ENCODE measurements around the gene MYL12A. TPM values are rescaled to one million over a fixed set of nuclear protein-coding genes. Genes with fewer than 3 reads are reported as not detected.
A peak's percentile ranks its signal among the peaks of the same experiment; 100 is the strongest.

MYL12A gene
- total and polyA plus RNA-seq, 2 of the 13 experiments (the other 11 are each of a cell fraction or from before 2014, with no cell fraction given) = 261 to 277 TPM

DNA sequence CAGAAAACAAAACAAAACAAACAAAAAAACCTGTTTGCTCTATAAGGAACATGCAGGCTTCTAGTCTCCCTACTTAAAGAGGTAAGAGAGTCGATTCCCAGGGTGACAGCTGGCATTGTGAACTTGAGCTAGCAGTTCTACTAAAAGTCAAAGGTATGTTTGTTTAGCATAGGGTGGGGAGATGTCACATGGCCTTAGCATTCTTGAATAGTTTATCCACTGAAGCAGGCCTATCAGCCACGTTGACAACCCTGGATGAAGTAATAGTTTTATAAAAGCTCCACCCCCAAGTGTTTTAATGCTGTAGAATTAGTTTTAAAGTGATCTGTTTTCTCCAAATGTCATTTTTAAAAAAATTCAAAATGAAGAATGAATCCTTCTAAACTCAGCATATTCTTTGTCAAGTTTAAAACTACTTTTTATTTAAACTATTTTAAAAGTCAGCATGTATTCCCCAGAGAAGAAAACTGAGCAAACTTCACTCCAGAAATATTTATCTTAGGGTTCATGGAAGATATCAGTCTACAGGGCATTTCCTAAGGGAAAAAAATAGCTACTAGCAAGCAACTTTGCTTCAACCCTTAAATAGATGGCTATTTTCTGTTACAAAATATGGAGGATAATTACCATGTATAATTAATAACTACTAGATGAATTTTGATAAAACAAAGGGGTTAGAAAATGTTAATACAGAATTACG lies 29.5 kb upstream of the MYL12A start (continued):
- TF ChIP-seq PITX1 (CRISPR knock-in tag; IDR thresholded peaks at IDR 0.05) (no peak), ZNF83 (CRISPR knock-in tag; IDR thresholded peaks at IDR 0.05; ENCODE audit: borderline replicate concordance) (no peak), ZNF260 (CRISPR knock-in tag; IDR thresholded peaks at IDR 0.05; ENCODE audit: borderline replicate concordance, low read depth) (no peak), ZNF33A (CRISPR knock-in tag; IDR thresholded peaks at IDR 0.05; ENCODE audit: borderline replicate concordance) (no peak), TMF1 (CRISPR knock-in tag; IDR thresholded peaks at IDR 0.05; ENCODE audit: low read depth) (no peak), SMYD3 (CRISPR knock-in tag; IDR thresholded peaks at IDR 0.05) (no peak), ZNF547 (CRISPR knock-in tag; IDR thresholded peaks at IDR 0.05) (no peak), ZNF790 (CRISPR knock-in tag; IDR thresholded peaks at IDR 0.05; ENCODE audit: borderline replicate concordance) (no peak), ZNF230 (CRISPR knock-in tag; IDR thresholded peaks at IDR 0.05) (no peak), HIVEP1 (CRISPR knock-in tag; IDR thresholded peaks at IDR 0.05) (no peak), ZNF766 (CRISPR knock-in tag; IDR thresholded peaks at IDR 0.05; ENCODE audit: borderline replicate concordance) (no peak), NR1H2 (CRISPR knock-in tag; IDR thresholded peaks at IDR 0.05; ENCODE audit: borderline replicate concordance, low read depth) (no peak), TRIM24 (CRISPR knock-in tag; IDR thresholded peaks at IDR 0.05) (no peak), RNF2 (conservative IDR thresholded peaks at IDR 0.05; ENCODE audit: low read depth) (no peak), ZNF333 (CRISPR knock-in tag; IDR thresholded peaks at IDR 0.05; ENCODE audit: borderline replicate concordance) (no peak), ZNF552 (CRISPR knock-in tag; IDR thresholded peaks at IDR 0.05; ENCODE audit: borderline replicate concordance) (no peak)
- TF ChIP-seq, protein P1, sequence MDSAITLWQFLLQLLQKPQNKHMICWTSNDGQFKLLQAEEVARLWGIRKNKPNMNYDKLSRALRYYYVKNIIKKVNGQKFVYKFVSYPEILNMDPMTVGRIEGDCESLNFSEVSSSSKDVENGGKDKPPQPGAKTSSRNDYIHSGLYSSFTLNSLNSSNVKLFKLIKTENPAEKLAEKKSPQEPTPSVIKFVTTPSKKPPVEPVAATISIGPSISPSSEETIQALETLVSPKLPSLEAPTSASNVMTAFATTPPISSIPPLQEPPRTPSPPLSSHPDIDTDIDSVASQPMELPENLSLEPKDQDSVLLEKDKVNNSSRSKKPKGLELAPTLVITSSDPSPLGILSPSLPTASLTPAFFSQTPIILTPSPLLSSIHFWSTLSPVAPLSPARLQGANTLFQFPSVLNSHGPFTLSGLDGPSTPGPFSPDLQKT (CRISPR knock-in tag; IDR thresholded peaks at IDR 0.05; ENCODE audit: borderline replicate concordance) = no peak
- TF ChIP-seq, protein P2, sequence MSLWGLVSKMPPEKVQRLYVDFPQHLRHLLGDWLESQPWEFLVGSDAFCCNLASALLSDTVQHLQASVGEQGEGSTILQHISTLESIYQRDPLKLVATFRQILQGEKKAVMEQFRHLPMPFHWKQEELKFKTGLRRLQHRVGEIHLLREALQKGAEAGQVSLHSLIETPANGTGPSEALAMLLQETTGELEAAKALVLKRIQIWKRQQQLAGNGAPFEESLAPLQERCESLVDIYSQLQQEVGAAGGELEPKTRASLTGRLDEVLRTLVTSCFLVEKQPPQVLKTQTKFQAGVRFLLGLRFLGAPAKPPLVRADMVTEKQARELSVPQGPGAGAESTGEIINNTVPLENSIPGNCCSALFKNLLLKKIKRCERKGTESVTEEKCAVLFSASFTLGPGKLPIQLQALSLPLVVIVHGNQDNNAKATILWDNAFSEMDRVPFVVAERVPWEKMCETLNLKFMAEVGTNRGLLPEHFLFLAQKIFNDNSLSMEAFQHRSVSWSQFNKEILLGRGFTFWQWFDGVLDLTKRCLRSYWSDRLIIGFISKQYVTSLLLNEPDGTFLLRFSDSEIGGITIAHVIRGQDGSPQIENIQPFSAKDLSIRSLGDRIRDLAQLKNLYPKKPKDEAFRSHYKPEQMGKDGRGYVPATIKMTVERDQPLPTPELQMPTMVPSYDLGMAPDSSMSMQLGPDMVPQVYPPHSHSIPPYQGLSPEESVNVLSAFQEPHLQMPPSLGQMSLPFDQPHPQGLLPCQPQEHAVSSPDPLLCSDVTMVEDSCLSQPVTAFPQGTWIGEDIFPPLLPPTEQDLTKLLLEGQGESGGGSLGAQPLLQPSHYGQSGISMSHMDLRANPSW (CRISPR knock-in tag; IDR thresholded peaks at IDR 0.05; ENCODE audit: borderline replicate concordance) = no peak
- TF ChIP-seq, protein P3, sequence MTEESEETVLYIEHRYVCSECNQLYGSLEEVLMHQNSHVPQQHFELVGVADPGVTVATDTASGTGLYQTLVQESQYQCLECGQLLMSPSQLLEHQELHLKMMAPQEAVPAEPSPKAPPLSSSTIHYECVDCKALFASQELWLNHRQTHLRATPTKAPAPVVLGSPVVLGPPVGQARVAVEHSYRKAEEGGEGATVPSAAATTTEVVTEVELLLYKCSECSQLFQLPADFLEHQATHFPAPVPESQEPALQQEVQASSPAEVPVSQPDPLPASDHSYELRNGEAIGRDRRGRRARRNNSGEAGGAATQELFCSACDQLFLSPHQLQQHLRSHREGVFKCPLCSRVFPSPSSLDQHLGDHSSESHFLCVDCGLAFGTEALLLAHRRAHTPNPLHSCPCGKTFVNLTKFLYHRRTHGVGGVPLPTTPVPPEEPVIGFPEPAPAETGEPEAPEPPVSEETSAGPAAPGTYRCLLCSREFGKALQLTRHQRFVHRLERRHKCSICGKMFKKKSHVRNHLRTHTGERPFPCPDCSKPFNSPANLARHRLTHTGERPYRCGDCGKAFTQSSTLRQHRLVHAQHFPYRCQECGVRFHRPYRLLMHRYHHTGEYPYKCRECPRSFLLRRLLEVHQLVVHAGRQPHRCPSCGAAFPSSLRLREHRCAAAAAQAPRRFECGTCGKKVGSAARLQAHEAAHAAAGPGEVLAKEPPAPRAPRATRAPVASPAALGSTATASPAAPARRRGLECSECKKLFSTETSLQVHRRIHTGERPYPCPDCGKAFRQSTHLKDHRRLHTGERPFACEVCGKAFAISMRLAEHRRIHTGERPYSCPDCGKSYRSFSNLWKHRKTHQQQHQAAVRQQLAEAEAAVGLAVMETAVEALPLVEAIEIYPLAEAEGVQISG (CRISPR knock-in tag; IDR thresholded peaks at IDR 0.05) = no peak
- TF ChIP-seq, protein P4, sequence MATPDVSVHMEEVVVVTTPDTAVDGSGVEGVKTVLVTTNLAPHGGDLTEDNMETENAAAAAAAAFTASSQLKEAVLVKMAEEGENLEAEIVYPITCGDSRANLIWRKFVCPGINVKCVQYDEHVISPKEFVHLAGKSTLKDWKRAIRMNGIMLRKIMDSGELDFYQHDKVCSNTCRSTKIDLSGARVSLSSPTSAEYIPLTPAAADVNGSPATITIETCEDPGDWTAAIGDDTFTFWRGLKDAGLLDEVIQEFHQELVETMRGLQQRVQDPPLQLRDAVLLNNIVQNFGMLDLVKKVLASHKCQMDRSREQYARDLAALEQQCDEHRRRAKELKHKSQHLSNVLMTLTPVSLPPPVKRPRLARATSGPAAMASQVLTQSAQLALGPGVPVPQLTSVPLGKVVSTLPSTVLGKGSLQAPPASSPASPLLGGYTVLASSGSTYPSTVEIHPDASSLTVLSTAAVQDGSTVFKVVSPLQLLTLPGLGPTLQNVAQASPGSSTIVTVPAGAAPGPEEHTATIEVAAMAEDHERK (CRISPR knock-in tag; IDR thresholded peaks at IDR 0.05; ENCODE audit: low read depth) = no peak
- TF ChIP-seq, protein P5, sequence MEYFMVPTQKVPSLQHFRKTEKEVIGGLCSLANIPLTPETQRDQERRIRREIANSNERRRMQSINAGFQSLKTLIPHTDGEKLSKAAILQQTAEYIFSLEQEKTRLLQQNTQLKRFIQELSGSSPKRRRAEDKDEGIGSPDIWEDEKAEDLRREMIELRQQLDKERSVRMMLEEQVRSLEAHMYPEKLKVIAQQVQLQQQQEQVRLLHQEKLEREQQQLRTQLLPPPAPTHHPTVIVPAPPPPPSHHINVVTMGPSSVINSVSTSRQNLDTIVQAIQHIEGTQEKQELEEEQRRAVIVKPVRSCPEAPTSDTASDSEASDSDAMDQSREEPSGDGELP (IDR thresholded peaks at IDR 0.05; ENCODE audit: borderline replicate concordance, low read depth) = peak; percentile 89
